SK-N-SH (cell line): ENCODE results near the gene CREBRF. TPM values are rescaled to one million over a fixed set of nuclear protein-coding genes. Genes with fewer than 3 reads are reported as not detected.
A peak's percentile ranks its signal among the peaks of the same experiment; 100 is the strongest.

Experiments
- CTCF ChIA-PET: fragments of 300-600, 350-600 bp; formaldehyde crosslinking; extraction: SDS; loops from one replicate; lab custom pipeline; 2021; lab: Yijun Ruan, JAX
- POLR2A ChIA-PET: fragments of 350-600 bp; sonication (Branson Sonifier 250); formaldehyde crosslinking; extraction: SDS; loops from one replicate; lab custom pipeline; 2020; ENCODE audit warnings: antibody characterized with exemption, inconsistent platforms; lab: Yijun Ruan, JAX
- DNase-seq: peaks from one replicate; pipeline ENCODE4 v3.0.0; 2012
- H2AFZ ChIP-seq: fragments of 200-600 bp; sonication (generic); 2 replicates; pipeline ENCODE4 v1.8.1; 2016; ENCODE audit warnings: antibody characterized with exemption, mild to moderate bottlenecking, low read depth
- H3F3A ChIP-seq: fragments of 200-600 bp; sonication (generic); replicated peaks from 2 replicates; pipeline ENCODE3; 2016; ENCODE audit warnings: antibody characterized with exemption, mild to moderate bottlenecking; ENCODE audit not compliant: insufficient read depth
- H3K27ac ChIP-seq, 2 experiments: fragments of 200-500 bp in 1 of 2; fragments of 200-600 bp in 1 of 2; sonication (Bioruptor generic) in 1 of 2; sonication (generic), shearing (Covaris generic) in 1 of 2; 2 replicates each; pipeline versions ENCODE4 v1.5.1 to v1.6.1; 2014 to 2016; ENCODE audit warnings: low read depth in 2 of 2, inconsistent platforms in 1 of 2, low read length in 1 of 2, mild to moderate bottlenecking in 1 of 2, mixed read lengths in 1 of 2
- H3K27me3 ChIP-seq: fragments of 200-600 bp; sonication (generic), shearing (Covaris generic); 2 replicates; pipeline ENCODE4 v1.6.1; 2016; ENCODE audit warnings: mixed run types; ENCODE audit not compliant: insufficient read depth
- H3K36me3 ChIP-seq, 2 experiments: fragments of 200-500 bp in 1 of 2; fragments of 200-600 bp in 1 of 2; sonication (Bioruptor generic) in 1 of 2; sonication (generic) in 1 of 2; replicated peaks in 1 of 2; 2 replicates each; pipeline versions ENCODE3 to v1.5.1; 2014 to 2016; ENCODE audit warnings: low read length in 1 of 2, mild to moderate bottlenecking in 1 of 2; ENCODE audit not compliant: insufficient read depth in 2 of 2, control insufficient read depth in 1 of 2
- H3K4me1 ChIP-seq, 2 experiments: fragments of 200-500 bp in 1 of 2; fragments of 200-600 bp in 1 of 2; sonication (Bioruptor generic) in 1 of 2; sonication (generic), shearing (Covaris generic) in 1 of 2; 2 replicates each; pipeline versions ENCODE4 v1.5.1 to v1.6.1; 2014 to 2016; ENCODE audit warnings: low read depth in 1 of 2, low read length in 1 of 2, mixed run types in 1 of 2; ENCODE audit not compliant: insufficient read depth in 2 of 2, control insufficient read depth in 1 of 2
- H3K4me2 ChIP-seq: fragments of 200-600 bp; sonication (generic), shearing (Covaris generic); 2 replicates; pipeline ENCODE4 v1.6.1; 2017; ENCODE audit warnings: mixed run types
- H3K4me3 ChIP-seq, 2 experiments: fragments of 200-500 bp in 1 of 2; fragments of 200-600 bp in 1 of 2; sonication (Bioruptor generic) in 1 of 2; sonication (generic), shearing (Covaris generic) in 1 of 2; 2 replicates each; pipeline versions ENCODE4 v1.5.1 to v1.8.1; 2014 to 2016; ENCODE audit warnings: low read depth in 2 of 2, inconsistent platforms in 1 of 2, low read length in 1 of 2, mild to moderate bottlenecking in 1 of 2, mixed read lengths in 1 of 2, moderate library complexity in 1 of 2
- H3K79me2 ChIP-seq: fragments of 200-600 bp; sonication (generic); 2 replicates; pipeline ENCODE4 v1.8.1; 2017; ENCODE audit warnings: mild to moderate bottlenecking; ENCODE audit not compliant: insufficient read depth
- H3K9ac ChIP-seq: fragments of 200-600 bp; sonication (generic); 2 replicates; pipeline ENCODE4 v1.6.1; 2017; ENCODE audit warnings: mixed run types
- H3K9me2 ChIP-seq: fragments of 200-600 bp; sonication (generic); 2 replicates; pipeline ENCODE4 v1.6.1; 2017; ENCODE audit warnings: mixed run types
- H3K9me3 ChIP-seq: fragments of 200-600 bp; sonication (generic); 2 replicates; pipeline ENCODE4 v1.6.1; 2017; ENCODE audit warnings: mixed run types, mild to moderate bottlenecking, moderate library complexity
- H4K20me1 ChIP-seq: fragments of 200-600 bp; sonication (generic); 2 replicates; pipeline ENCODE4 v1.6.1; 2017; ENCODE audit warnings: mild to moderate bottlenecking, mixed run types; ENCODE audit not compliant: insufficient read depth
- ELF1 ChIP-seq: IDR thresholded peaks from 2 replicates; pipeline ENCODE4 v1.4.0; 2012
- EZH2phosphoT487 ChIP-seq: fragments of 200-600 bp; sonication (generic); IDR thresholded peaks from 2 replicates; pipeline ENCODE4 v1.6.1; 2017; ENCODE audit warnings: low read depth, mixed run types, mild to moderate bottlenecking, antibody characterized with exemption, moderate library complexity, borderline replicate concordance
- FOSL2 ChIP-seq: IDR thresholded peaks from 2 replicates; pipeline ENCODE4 v1.4.0; 2012; ENCODE audit warnings: low read depth, mild to moderate bottlenecking, moderate library complexity, borderline replicate concordance
- FOXJ3 ChIP-seq: sonication (generic); formaldehyde crosslinking; IDR thresholded peaks from 2 replicates; pipeline ENCODE4 v1.5.1; 2020; ENCODE audit warnings: mild to moderate bottlenecking, missing genetic modification reagents
- FOXM1 ChIP-seq: IDR thresholded peaks from 2 replicates; pipeline ENCODE4 v1.4.0; 2012; ENCODE audit warnings: low read depth, mild to moderate bottlenecking
- GATA2 ChIP-seq: sonication (generic); formaldehyde crosslinking; IDR thresholded peaks from 2 replicates; pipeline ENCODE4 v1.5.0; 2020; ENCODE audit warnings: mild to moderate bottlenecking, missing genetic modification reagents
- JUND ChIP-seq: IDR thresholded peaks from 2 replicates; pipeline ENCODE4 v1.4.0; 2012
- MAX ChIP-seq: IDR thresholded peaks from 2 replicates; pipeline ENCODE4 v1.4.0; 2012; ENCODE audit warnings: low read depth
- MXI1 ChIP-seq: IDR thresholded peaks from 2 replicates; pipeline ENCODE4 v1.6.1; 2012; ENCODE audit warnings: mild to moderate bottlenecking, low read depth, low read length, improper control_type of control experiment
- NFIC ChIP-seq: IDR thresholded peaks from 2 replicates; pipeline ENCODE4 v1.4.0; 2012; ENCODE audit warnings: borderline replicate concordance
- NRF1 ChIP-seq: IDR thresholded peaks from 2 replicates; pipeline ENCODE4 v1.6.1; 2012; ENCODE audit warnings: low read depth, mild to moderate bottlenecking, low read length
- PBX3 ChIP-seq: IDR thresholded peaks from 2 replicates; pipeline ENCODE4; 2012
- POLR2AphosphoS5 ChIP-seq: IDR thresholded peaks from 2 replicates; pipeline ENCODE4 v1.6.1; 2012; ENCODE audit warnings: low read depth, low read length
- RCOR1 ChIP-seq: fragments of 150-350 bp; IDR thresholded peaks from 2 replicates; pipeline ENCODE4 v1.6.1; 2017; ENCODE audit warnings: antibody characterized with exemption, low read length
- RFX5 ChIP-seq: IDR thresholded peaks from 2 replicates; pipeline ENCODE4 v1.6.1; 2012; ENCODE audit warnings: mild to moderate bottlenecking, improper control_type of control experiment, low read length
- SIN3A ChIP-seq: IDR thresholded peaks from 2 replicates; pipeline ENCODE4 v1.6.1; 2012; ENCODE audit warnings: low read depth, mild to moderate bottlenecking, low read length, moderate library complexity, borderline replicate concordance
- SMC3 ChIP-seq: IDR thresholded peaks from 2 replicates; pipeline ENCODE4 v1.6.1; 2012; ENCODE audit warnings: low read depth, low read length, improper control_type of control experiment
- TAF1 ChIP-seq: IDR thresholded peaks from 2 replicates; pipeline ENCODE4 v1.6.1; 2012; ENCODE audit warnings: low read depth, mild to moderate bottlenecking, low read length, moderate library complexity, borderline replicate concordance
- TCF12 ChIP-seq: IDR thresholded peaks from 2 replicates; pipeline ENCODE4 v1.4.0; 2012
- USF1 ChIP-seq: IDR thresholded peaks from 2 replicates; pipeline ENCODE4 v1.4.0; 2012; ENCODE audit warnings: low read depth, borderline replicate concordance
- USF2 ChIP-seq: fragments of 150-350 bp; IDR thresholded peaks from 2 replicates; pipeline ENCODE4 v1.6.1; 2017; ENCODE audit warnings: antibody characterized with exemption, low read length, low read depth, borderline replicate concordance
- YY1 ChIP-seq: IDR thresholded peaks from 2 replicates; pipeline ENCODE4 v1.4.0; 2012; ENCODE audit warnings: low read depth, mild to moderate bottlenecking
- WGBS: methylation state at CpG from one replicate; pipeline ENCODE4 v1.1.6; 2017; ENCODE audit warnings: low lambda C conversion rate; 5-methylcytosine and 5-hydroxymethylcytosine counted together
- polyA plus RNA-seq, 3 experiments: library from polyadenylated mRNA; depleted of rRNA; stranded (reverse); fragments of >200 nt; gene quantifications; 2 replicates each; pipeline ENCODE4 v1.2.3, GENCODE V29; 2012
- TF ChIP-seq, protein P1 (sequence below): fragments of 200-600 bp; sonication (generic); IDR thresholded peaks from 2 replicates; pipeline ENCODE4 v1.6.1; 2017; ENCODE audit warnings: antibody characterized with exemption, mild to moderate bottlenecking, moderate library complexity
- TF ChIP-seq, protein P2 (sequence below): fragments of 150-350 bp; IDR thresholded peaks from 2 replicates; pipeline ENCODE4 v1.6.1; 2016; ENCODE audit warnings: mild to moderate bottlenecking, low read depth, low read length

Gene CREBRF, protein sequence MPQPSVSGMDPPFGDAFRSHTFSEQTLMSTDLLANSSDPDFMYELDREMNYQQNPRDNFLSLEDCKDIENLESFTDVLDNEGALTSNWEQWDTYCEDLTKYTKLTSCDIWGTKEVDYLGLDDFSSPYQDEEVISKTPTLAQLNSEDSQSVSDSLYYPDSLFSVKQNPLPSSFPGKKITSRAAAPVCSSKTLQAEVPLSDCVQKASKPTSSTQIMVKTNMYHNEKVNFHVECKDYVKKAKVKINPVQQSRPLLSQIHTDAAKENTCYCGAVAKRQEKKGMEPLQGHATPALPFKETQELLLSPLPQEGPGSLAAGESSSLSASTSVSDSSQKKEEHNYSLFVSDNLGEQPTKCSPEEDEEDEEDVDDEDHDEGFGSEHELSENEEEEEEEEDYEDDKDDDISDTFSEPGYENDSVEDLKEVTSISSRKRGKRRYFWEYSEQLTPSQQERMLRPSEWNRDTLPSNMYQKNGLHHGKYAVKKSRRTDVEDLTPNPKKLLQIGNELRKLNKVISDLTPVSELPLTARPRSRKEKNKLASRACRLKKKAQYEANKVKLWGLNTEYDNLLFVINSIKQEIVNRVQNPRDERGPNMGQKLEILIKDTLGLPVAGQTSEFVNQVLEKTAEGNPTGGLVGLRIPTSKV
- polyA plus RNA-seq (2012; rRNA removed): 2.4 and 3.2 TPM in 2 replicates
- polyA plus RNA-seq (2012; cell fraction: cytosol; rRNA removed): 2.5 and 2.9 TPM in 2 replicates
- 6.5 and 10.1 TPM in 2 replicates for polyA plus RNA-seq (2012; cell fraction: nucleus; rRNA removed)

DNA sequence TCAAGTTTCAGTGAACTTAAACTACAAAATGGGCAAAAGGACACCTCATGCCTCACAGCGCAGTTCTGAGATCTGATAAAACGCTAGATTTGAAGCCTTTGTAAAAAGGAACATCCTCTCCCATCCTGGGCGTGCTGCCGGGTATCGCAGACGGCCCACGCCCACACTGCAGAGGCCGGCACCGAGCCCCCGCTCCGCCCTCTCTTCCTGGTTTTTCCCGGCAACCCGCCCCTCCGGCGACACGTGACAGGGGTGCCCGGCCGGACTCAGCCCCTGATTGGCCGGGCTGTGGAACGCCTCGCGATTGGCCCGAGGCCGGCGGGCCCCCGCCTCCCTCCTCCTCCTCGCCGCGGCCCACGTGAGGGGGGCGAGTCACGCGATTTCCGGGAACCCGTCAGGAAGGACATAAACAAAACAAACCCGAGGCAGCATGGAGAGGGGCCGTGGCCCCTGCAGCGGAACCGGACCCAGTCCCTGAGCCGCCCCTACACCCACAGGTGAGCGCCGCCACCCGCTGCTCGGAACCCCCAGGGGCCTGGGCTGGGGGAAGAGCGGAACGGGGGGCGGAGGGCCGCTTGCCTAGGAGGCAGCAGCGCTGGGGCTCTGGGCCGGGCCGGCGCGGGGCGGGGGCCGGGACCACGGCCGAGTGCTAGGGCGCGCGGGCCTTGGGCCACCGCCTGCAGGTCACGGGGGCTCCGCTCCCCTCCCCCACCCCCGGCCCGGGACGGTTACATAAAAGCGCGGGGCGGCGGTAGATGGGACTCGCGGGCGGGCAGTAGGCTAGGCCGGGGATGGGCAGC, at the start of gene CREBRF:
CREBRF (plus strand) TSS at position 370 of the 800 bp plus-strand sequence. CDS start 24,424 bp downstream, outside the sequence.
- Histone ChIP-seq H3K27me3 (no peaks in the 10 kb centered on the region), H3K36me3 (no peaks in the 10 kb centered on the region), H3K4me1 (peaks cover 4 to 9% of the 10 kb centered on the region in 2 experiments; a peak in 3 of 4 replicates), H3K9ac (peak within 1 kb of the TSS; percentile 97), H2AFZ (peak within 1 kb of the TSS; percentile 99), H3K9me2 (no peaks in the 10 kb centered on the region), H3F3A (peaks cover 15% of the 10 kb centered on the region), H4K20me1 (no peaks in the 10 kb centered on the region; the same call in 1 of the 2 replicates), H3K4me2 (peak within 1 kb of the TSS; percentile 95), H3K9me3 (no peaks in the 10 kb centered on the region), H3K27ac (peak within 1 kb of the TSS; percentile 91 to 98), H3K79me2 (peaks cover 33% of the 10 kb centered on the region), H3K4me3 (peak within 1 kb of the TSS; percentile 95)
- CTCF ChIA-PET: interaction anchor here (0.9 to 1.3 kb wide), 2 partner anchors 11 to 339 kb away, joined by 3 read pairs; no protein-coding TSS in a partner anchor
- POLR2A ChIA-PET: interaction anchor here (0.9 to 1.5 kb wide), 5 partner anchors 72 to 274 kb away, joined by 3 to 5 read pairs (median 4); partner anchors contain the start of genes ATP6V0E1, RPL26L1 and STC2
- peak; percentile 97 for DNase-seq
- 0% methylated on average over 5 of the region's 74 CpGs for WGBS
- peak; percentile 99 for TF ChIP-seq USF1
- TF ChIP-seq NFIC: no peak
- no peak for TF ChIP-seq FOSL2
- no peak for TF ChIP-seq GATA2 (CRISPR knock-in tag)
- TF ChIP-seq USF2: peak; percentile 96
- TF ChIP-seq FOXJ3 (CRISPR knock-in tag): peak; percentile 68; the same call in 1 of the 2 replicates
- no peak for TF ChIP-seq FOXM1
- TF ChIP-seq TCF12: no peak
- peak; percentile 94; the same call in 1 of the 2 replicates for TF ChIP-seq SIN3A
- TF ChIP-seq POLR2AphosphoS5: peak; percentile 81
- TF ChIP-seq ELF1: peak; percentile 94
- peak; percentile 31; the same call in 1 of the 2 replicates for TF ChIP-seq PBX3
- 0 out of 2 replicates have a peak, but pooled peaks have one; percentile 13 for TF ChIP-seq RCOR1
- TF ChIP-seq RFX5: peak; percentile 69; the same call in 1 of the 2 replicates
- peak; percentile 98 for TF ChIP-seq MAX
- TF ChIP-seq NRF1: no peak
- TF ChIP-seq SMC3: no peak
- TF ChIP-seq TAF1: no peak; the same call in 1 of the 2 replicates
- TF ChIP-seq YY1: no peak
- no peak for TF ChIP-seq JUND
- TF ChIP-seq EZH2phosphoT487: no peak
- TF ChIP-seq, protein P1, sequence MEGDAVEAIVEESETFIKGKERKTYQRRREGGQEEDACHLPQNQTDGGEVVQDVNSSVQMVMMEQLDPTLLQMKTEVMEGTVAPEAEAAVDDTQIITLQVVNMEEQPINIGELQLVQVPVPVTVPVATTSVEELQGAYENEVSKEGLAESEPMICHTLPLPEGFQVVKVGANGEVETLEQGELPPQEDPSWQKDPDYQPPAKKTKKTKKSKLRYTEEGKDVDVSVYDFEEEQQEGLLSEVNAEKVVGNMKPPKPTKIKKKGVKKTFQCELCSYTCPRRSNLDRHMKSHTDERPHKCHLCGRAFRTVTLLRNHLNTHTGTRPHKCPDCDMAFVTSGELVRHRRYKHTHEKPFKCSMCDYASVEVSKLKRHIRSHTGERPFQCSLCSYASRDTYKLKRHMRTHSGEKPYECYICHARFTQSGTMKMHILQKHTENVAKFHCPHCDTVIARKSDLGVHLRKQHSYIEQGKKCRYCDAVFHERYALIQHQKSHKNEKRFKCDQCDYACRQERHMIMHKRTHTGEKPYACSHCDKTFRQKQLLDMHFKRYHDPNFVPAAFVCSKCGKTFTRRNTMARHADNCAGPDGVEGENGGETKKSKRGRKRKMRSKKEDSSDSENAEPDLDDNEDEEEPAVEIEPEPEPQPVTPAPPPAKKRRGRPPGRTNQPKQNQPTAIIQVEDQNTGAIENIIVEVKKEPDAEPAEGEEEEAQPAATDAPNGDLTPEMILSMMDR: no peak
- TF ChIP-seq MXI1: peak; percentile 96
- TF ChIP-seq, protein P2, sequence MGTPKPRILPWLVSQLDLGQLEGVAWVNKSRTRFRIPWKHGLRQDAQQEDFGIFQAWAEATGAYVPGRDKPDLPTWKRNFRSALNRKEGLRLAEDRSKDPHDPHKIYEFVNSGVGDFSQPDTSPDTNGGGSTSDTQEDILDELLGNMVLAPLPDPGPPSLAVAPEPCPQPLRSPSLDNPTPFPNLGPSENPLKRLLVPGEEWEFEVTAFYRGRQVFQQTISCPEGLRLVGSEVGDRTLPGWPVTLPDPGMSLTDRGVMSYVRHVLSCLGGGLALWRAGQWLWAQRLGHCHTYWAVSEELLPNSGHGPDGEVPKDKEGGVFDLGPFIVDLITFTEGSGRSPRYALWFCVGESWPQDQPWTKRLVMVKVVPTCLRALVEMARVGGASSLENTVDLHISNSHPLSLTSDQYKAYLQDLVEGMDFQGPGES: 0 out of 2 replicates have a peak, but pooled peaks have one; percentile 26
